Neuron (in vitro differentiated cells): ENCODE data around the gene RNF157.
"Not testable (repeated sequence)": the region's sequence is repeated elsewhere in the genome, so short reads cannot be mapped to it uniquely, and the experiment has no call there.

ENCODE experiments used
- H2AFZ ChIP-seq: one replicate; pipeline ENCODE4 v1.6.1; 2013; ENCODE audit warnings: low read depth, mild to moderate bottlenecking, inconsistent platforms, low read length, moderate library complexity
- H3K27me3 ChIP-seq: one replicate; pipeline ENCODE4 v1.6.1; 2013; ENCODE audit warnings: low read length; ENCODE audit not compliant: insufficient read depth
- H3K36me3 ChIP-seq: one replicate; pipeline ENCODE4 v1.6.1; 2013; ENCODE audit warnings: low read length; ENCODE audit not compliant: insufficient read depth
- H3K4me1 ChIP-seq: one replicate; pipeline ENCODE4 v1.6.1; 2013; ENCODE audit warnings: low read length; ENCODE audit not compliant: insufficient read depth
- H3K4me3 ChIP-seq: 2 replicates; pipeline ENCODE4 v1.5.1; 2013; ENCODE audit warnings: mild to moderate bottlenecking, low read length, moderate library complexity
- H3K9me3 ChIP-seq: one replicate; pipeline ENCODE4 v1.6.1; 2013; ENCODE audit warnings: low read length

RNF157 gene

DNA sequence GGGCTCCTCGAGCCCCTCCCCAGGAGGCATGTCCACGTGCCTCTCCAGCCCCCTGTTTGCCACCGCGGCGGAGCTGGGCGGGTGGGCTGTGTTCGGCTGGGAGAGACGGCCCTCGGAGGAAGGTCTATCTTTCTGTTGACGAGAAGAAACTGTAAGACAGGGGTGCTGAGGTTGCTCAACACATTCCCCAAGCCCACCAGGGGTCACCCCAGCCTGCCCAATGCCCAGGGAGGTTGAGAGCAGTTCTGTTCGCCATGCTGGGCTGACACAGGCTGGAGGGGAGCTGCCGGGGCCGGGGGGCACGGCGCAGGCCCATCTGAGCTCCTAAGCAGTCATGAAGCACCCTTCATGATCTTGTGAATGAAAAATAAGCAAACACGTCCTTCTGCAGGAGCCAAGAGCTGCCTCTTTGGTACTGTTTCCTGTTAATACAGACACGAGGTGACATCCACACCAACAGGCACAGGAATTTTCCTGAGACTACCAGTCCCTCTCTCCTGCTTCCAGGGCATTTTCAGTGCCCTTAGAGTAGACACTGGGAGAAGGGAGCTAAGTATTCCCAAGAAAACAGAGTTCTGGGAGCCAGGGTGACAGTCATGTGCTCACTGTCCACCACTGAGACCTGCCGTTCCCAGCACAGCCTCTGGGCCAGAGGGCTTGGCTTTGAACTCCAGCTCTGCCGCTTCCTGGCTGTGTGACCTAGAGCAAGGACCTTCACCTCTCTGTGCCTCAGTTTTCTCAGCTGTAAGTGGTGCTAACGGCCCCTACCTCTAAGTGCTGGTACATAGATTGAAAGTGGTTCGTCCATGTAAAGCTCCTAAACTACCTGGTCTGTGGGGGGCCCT, 34.0 kb upstream of the RNF157 start:
- H3K36me3 ChIP-seq: peaks cover 8% of the 10 kb centered on the region
- H3K4me3 ChIP-seq: no peak overlapping the region
- no peaks in the 10 kb centered on the region for H3K9me3 ChIP-seq
- peaks cover 3% of the 10 kb centered on the region for H3K4me1 ChIP-seq
- no peak overlapping the region for H2AFZ ChIP-seq
- no peaks in the 10 kb centered on the region for H3K27me3 ChIP-seq

DNA sequence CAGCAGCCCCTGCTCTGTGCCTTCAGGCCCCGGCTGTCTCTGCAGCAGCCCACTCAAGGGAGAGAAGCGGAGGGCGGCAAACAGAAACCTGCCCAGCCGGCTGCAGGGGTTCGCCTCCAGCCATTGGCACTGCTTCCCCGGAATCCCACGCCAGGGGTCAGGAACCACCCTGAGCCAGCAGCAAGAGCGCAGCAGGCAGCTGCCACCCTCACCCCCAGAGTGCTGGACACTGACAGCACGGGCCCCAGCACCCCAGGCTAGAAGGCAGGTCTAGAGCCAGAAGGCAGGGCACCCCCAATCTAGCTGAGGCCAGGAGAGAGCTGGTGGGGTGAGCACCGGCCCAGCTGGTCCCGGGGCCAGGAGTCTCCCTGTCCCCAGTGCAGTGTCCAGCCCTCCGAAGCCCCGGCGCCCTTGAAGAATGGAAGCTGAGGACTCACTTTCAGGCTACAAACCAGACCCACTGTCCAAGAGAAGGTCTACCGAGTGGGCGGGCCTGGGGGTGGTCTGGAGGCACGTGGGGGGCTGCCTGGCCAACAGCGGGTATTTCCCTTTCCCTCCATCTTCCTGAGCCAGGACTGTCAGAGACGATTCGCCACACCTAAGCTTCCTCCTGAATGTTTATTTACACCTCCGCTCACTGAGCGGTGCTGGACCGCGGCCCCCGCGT, 33.3 kb upstream of the RNF157 start:
- H3K4me3 ChIP-seq: no peak overlapping the region

DNA sequence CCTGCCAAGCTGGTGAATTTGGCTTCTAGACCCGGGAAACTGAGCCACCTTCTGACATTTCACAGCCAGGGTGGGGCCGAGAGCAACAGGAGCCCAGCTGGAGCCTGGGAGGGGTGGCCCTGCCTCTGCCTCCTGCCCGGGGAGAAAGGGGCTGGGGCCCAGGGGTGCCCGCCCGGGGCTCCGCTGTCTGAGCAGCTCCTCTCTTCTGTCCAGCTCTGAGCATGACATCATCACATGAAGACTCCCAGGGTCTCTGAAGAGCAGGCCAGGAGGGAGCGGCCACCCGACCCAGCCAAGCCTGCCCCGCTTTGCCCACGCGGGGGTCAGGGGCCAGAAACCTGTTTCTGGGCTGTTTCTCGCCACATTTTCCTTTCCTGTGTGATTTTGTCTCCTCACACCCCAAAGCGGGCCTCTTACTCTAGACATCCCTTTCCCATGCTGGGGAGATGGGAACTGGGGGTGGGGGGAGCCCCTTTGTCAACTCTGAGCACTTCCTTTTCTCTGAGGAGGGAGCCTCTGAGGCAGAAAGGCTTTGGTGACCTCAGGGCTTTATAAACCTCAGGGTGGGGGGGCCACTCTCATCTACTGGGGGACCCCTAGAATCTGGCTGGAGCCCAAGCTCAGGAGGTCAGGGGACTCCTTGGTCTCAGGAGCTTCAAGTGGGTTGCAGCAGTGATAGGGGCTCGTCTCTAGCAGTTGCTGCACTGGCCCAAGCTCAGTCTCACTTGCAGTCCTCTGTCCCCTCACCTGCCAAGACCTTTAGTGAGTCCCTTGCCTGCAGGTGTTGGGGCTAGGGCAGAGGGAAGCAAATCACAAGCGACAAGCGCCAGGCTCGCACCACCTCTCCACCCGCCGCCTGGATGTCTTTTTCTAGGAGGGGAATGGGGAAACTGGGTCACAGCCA, 32.5 kb upstream of the RNF157 start:
- Histone ChIP-seq H3K27me3 (no peaks in the 10 kb centered on the region), H2AFZ (no peak overlapping the region), H3K4me3 (no peak overlapping the region), H3K36me3 (peaks cover 20% of the 10 kb centered on the region), H3K4me1 (peaks cover 3% of the 10 kb centered on the region), H3K9me3 (no peaks in the 10 kb centered on the region)

More for the DNA sequence above, 33.3 kb upstream of the RNF157 start:
- no peaks in the 10 kb centered on the region for H3K9me3 ChIP-seq
- peaks cover 3% of the 10 kb centered on the region for H3K4me1 ChIP-seq
- no peaks in the 10 kb centered on the region for H3K27me3 ChIP-seq
- H2AFZ ChIP-seq: no peak overlapping the region
- H3K36me3 ChIP-seq: peaks cover 13% of the 10 kb centered on the region

DNA sequence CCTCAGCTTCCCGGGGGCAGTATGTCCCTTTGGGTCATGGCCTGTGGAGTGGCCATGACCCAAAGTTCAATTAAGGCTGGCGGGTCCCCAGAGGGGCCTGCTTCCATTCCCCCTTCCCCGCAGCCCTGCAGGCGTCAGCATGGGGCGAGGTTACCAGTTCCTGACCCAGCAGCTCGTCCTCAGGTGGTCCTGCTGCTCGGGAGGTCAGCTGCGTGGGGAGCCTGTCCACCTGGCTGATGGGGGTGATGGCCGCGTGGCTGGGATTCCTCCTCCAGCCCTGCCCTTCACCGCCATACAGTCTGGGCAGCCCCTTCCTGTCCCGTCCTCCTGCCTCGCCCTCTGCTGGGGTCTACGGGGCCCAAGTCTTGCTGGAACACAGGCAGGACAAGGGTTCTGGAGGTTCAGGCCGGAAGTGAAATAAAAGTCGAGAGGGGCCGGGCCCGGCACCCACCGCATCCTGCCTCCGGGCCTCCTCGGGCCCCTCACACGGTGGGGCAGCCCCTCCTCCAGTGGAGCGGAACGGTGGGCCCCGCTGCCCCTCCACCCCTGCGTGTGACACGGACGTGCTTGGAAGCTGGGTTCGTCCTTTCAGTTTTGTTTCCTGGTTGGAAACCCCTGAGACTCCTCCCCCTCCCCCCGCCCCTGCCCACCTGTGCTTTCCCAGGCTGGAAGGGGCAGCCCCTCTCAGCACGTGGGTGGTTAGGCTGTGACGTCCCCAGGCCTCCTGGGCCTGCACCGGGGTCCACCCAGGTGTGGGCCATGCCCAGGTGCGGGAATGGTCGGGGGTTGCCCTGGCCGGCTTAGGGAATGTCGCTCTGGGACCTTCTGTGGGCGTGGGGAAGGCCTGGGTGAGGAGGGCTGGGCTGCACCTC, 31.6 kb upstream of the RNF157 start:
- no peaks in the 10 kb centered on the region for H3K27me3 ChIP-seq
- H3K9me3 ChIP-seq: no peaks in the 10 kb centered on the region
- H2AFZ ChIP-seq: no peak overlapping the region
- peaks cover 22% of the 10 kb centered on the region for H3K36me3 ChIP-seq
- peaks cover 7% of the 10 kb centered on the region for H3K4me1 ChIP-seq
- no peak overlapping the region for H3K4me3 ChIP-seq

DNA sequence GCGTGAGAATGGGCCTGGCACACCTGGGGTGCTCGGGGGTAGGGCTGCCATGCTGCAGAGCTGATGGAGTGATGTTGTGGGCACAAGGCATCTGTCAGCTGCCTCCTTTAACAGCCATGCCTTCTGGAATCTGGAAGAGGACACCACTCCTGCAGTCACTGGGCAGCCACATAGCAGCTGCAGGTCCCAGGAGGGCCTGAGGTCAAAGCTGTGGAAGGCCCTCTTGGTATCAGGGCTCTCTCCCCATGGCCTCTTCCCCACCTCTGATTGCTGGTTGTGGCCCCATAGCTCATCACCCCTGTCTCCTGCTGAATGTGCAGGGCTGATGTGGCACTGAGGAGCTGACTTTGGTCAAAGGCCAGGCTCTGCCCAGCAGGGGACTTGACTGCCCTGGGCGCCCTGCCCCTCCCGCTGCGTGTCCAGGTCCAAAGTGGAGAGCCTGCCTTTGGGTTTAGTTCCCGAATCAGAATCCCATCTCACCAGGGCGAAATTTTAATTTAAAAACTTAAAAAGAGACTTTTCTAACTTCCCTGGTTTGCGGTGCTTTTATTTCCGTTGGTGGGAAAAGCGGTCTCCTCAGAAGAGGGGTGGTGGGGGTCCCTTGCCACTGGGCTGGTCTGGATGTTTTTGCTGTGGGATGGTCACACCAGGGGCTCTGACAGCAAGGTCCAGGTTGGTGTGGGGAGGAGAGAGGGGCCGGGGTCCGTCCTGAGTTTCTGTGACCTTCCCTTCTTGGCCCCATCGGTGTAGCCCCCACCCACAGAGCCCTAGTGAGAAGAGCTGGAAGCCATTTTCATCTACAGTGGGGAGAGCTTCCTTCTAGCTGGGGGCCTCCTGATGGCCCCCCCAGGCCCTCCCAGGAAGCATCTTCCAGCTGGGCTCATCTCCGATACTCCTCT, 30.7 kb upstream of the RNF157 start:
- H3K27me3 ChIP-seq: no peaks in the 10 kb centered on the region
- H2AFZ ChIP-seq: no peak overlapping the region
- H3K36me3 ChIP-seq: peaks cover 22% of the 10 kb centered on the region
- no peak overlapping the region for H3K4me3 ChIP-seq
- H3K9me3 ChIP-seq: no peaks in the 10 kb centered on the region
- peaks cover 13% of the 10 kb centered on the region for H3K4me1 ChIP-seq

DNA sequence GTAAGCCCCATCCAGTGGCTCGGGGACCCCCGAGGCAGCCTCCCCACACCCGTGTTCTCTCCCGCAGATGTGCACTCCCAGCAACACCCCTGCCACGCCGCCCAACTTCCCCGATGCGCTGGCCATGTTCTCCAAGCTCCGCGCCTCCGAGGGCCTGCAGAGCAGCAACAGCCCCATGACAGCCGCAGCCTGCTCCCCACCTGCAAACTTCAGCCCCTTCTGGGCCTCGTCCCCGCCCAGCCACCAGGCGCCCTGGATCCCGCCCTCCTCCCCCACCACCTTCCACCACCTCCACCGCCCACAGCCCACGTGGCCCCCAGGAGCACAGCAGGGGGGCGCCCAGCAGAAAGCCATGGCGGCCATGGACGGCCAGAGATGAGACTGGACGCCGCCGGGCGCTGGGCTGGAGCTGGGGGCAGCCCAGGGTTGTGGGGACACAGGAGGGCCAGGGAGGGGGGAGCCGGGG, 29.9 kb upstream of the RNF157 start:
- Histone ChIP-seq H2AFZ (no peak overlapping the region), H3K4me1 (peaks cover 13% of the 10 kb centered on the region), H3K27me3 (no peaks in the 10 kb centered on the region), H3K4me3 (no peak overlapping the region), H3K9me3 (no peaks in the 10 kb centered on the region), H3K36me3 (peaks cover 22% of the 10 kb centered on the region)

DNA sequence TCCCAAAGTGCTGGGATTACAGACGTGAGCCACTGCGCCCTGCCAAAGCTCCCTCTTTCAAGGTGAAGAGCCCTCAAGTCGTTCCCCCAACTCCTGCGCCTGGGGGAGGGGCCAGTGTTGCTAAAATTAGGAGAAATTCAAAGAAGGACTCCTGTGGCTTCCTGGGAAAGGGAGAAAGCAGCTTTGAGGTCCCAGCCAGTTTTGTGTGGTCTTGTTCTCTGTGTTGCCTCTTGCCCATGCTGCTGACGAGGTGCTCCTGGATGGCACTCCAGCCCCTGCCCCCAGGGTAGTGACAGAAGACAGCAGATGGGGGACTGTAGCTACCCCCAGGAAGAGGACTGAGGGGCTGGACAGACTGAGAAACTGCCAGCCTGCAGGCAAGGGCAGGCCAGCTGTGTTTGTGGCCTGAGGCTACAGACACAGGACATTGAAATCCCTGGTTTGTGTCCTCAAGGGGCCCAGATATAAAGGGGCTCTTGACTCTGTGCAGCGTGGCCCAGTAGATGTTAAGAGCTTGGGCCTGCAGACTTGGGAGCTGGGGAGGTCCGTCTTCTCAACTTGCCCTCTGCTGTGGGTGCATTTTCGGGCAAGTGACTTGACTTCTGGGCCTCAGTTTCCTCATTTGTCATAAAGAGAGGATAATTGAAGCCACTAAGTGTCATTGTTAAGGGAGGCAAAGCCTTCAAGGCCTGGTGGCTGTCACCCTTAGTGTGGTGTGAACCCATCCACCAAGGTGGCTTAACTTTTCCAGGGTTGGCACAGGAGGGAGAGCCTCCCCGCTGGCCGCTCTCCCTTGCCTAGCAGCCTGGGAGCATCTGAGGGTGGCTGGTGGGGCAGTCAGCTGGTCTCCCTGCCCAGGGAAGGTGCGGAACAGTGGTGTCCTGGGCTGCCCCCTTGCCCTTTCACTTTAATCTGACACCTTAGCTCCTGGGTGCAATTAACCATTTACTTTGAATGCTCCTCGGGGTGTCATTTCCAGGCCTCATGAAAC, 29.0 kb upstream of the RNF157 start:
- no peak overlapping the region for H3K4me3 ChIP-seq

DNA sequence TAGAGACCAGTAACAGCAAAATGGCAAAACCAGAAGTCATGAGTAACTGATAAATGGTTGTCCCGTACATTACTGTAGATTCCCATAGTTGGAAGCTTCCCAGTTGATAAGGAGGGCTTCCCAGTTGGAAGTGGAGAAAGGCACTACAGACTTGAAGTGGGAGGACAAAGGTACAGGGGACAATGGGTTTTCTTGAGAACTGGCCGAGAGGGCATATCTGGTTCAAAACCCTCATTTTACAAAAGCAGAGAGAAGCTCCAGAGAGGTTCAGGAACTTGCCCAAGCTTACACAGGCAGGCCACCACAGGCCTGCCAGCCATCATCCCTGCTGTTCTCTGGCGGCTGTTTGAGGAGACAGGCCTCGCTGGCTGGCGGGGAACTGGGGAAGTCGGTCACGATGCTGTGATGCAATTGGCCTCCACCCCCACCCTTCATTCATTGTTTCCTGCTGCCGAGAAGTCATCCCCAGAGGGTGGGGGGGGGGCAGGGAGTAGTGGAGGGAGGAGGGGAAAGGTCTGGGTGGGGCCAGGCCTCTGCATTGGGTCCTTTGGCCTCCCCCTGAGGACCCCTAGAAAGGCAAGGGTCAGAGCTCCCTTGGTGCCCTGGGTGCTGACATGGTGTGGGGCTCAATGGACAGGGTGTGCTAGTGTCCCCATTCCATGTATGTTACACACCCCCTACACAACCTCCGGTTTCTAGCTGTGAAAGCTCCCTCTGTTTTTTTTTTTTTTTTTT, 27.9 kb upstream of the RNF157 start:
- Histone ChIP-seq H3K36me3 (peaks cover 22% of the 10 kb centered on the region), H3K4me1 (peaks cover 19% of the 10 kb centered on the region), H3K4me3 (no peak overlapping the region), H2AFZ (no peak overlapping the region), H3K9me3 (no peaks in the 10 kb centered on the region), H3K27me3 (no peaks in the 10 kb centered on the region)

More for the DNA sequence above, 29.0 kb upstream of the RNF157 start:
- Histone ChIP-seq H3K36me3 (peaks cover 22% of the 10 kb centered on the region), H3K27me3 (no peaks in the 10 kb centered on the region), H3K9me3 (no peaks in the 10 kb centered on the region), H2AFZ (no peak overlapping the region), H3K4me1 (peaks cover 17% of the 10 kb centered on the region)

DNA sequence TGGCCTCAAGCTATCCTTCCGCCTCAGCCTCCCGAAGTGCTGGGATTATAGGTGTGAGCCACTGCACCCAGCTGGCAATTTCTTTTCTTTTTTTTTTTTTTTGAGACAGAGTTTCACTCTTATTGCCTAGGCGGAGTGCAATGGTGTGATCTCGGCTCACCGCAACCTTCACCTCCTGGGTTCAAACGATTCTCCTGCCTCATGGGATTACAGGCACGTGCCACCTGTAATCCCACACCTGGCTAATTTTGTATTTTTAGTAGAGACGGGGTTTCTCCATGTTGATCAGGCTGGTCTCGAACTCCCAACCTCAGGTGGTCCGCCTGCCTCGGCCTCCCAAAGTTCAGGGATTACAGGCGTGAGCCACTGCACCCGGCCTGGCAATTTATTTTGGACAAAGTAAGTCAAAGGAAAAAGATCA, 27.3 kb upstream of the RNF157 start:
- H3K9me3 ChIP-seq, H2AFZ ChIP-seq, H3K27me3 ChIP-seq, H3K4me3 ChIP-seq: not testable (repeated sequence)
- peaks cover 19% of the 10 kb centered on the region for H3K4me1 ChIP-seq
- H3K36me3 ChIP-seq: peaks cover 22% of the 10 kb centered on the region

DNA sequence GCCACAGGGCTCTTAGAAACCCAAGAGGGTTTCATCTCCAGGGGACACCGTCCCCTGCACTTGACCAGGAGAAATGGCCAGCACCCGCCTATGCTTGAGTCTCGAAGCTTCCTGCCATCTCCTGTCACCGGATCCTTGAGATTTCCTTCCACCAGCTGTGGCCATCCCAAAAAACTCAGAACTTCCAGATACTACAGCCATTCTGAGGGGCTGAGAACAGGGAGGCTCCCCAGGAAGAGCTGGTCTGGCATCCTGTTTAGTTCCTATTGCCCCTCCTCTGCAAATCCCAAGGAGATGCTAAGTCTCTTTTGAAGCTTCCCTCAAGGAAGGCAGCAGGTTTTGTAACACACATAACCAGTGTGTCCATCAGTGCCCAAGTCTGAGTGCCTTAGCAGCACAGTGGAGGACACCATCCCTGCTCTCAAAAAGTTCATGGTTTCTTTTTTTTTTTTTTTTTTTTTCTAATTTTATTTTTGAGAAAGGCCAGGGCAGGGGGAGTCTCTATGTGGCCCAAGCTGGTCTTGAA, 26.8 kb upstream of the RNF157 start:
- Histone ChIP-seq H3K36me3 (peaks cover 22% of the 10 kb centered on the region), H3K4me1 (peaks cover 22% of the 10 kb centered on the region), H3K4me3 (peak overlapping the region; percentile 57), H3K9me3 (no peaks in the 10 kb centered on the region), H2AFZ (no peak overlapping the region), H3K27me3 (no peaks in the 10 kb centered on the region)
